Caco-2 (cell line): Measurements from ENCODE around the gene GALNT12. TPM values are rescaled to one million over a fixed set of nuclear protein-coding genes. Genes with fewer than 3 reads are reported as not detected.
A peak's percentile ranks its signal among the peaks of the same experiment; 100 is the strongest.

Experiments
- BruUV-seq: library from RNA; stranded (reverse); fragments of 400-500 nt; replicated peaks from 2 replicates; lab custom pipeline; 2021; lab: Mats Ljungman, UMichigan
- CTCF ChIA-PET: fragments of 300-600 bp; sonication (Branson Sonifier 250); formaldehyde crosslinking; loops from one replicate; lab custom pipeline; 2022; ENCODE audit warnings: antibody characterized with exemption; lab: Charles Lee
- POLR2A ChIA-PET: fragments of 300-600 bp; sonication (Branson Sonifier 250); formaldehyde crosslinking; loops from one replicate; lab custom pipeline; 2022; ENCODE audit warnings: antibody characterized with exemption; lab: Charles Lee
- DNase-seq, 2 experiments: peaks; one replicate each; pipeline versions ENCODE4 v3.0.0 to v3.0.0-alpha.2; 2020 to 2022
- H3K27me3 ChIP-seq: replicated peaks from 2 replicates; pipeline ENCODE4 v1.6.0; 2011; ENCODE audit warnings: low read length; ENCODE audit not compliant: control insufficient read depth, insufficient read depth
- H3K36me3 ChIP-seq: 2 replicates; pipeline ENCODE4 v1.5.1; 2011; ENCODE audit warnings: low read length; ENCODE audit not compliant: control insufficient read depth, insufficient read depth
- H3K4me1 ChIP-seq: fragments of 250-450 bp; sonication (Bioruptor Pico); 2 replicates; pipeline ENCODE4 v1.5.1; 2020; ENCODE audit warnings: mild to moderate bottlenecking
- H3K4me3 ChIP-seq: 2 replicates; pipeline ENCODE4 v1.5.1; 2011; ENCODE audit warnings: low read depth, mild to moderate bottlenecking, control low read depth, low read length
- H3K9me3 ChIP-seq: fragments of 250-450 bp; sonication (Bioruptor Pico); 2 replicates; pipeline ENCODE4 v1.5.1; 2020; ENCODE audit warnings: mild to moderate bottlenecking, moderate library complexity
- H3K27ac Mint-ChIP-seq: one replicate; pipeline ENCODE4 v1.8.0; 2022; ENCODE audit warnings: mixed read lengths; ENCODE audit not compliant: unreplicated experiment
- H3K27me3 Mint-ChIP-seq: one replicate; pipeline ENCODE4 v1.8.0; 2022; ENCODE audit warnings: mixed read lengths; ENCODE audit not compliant: insufficient read depth, unreplicated experiment
- H3K36me3 Mint-ChIP-seq: one replicate; pipeline ENCODE4 v1.8.0; 2022; ENCODE audit warnings: mild to moderate bottlenecking, mixed read lengths; ENCODE audit not compliant: insufficient read depth, unreplicated experiment
- H3K4me1 Mint-ChIP-seq: one replicate; pipeline ENCODE4 v1.8.0; 2022; ENCODE audit warnings: low read depth, mixed read lengths; ENCODE audit not compliant: unreplicated experiment
- H3K4me3 Mint-ChIP-seq: one replicate; pipeline ENCODE4 v1.8.0; 2022; ENCODE audit warnings: mild to moderate bottlenecking, moderate library complexity, mixed read lengths; ENCODE audit not compliant: unreplicated experiment
- H3K9me3 Mint-ChIP-seq: one replicate; pipeline ENCODE4 v1.8.0; 2022; ENCODE audit warnings: mixed read lengths; ENCODE audit not compliant: unreplicated experiment
- intact Hi-C: fragments of 100-400 bp; cut with micrococcal nuclease; formaldehyde crosslinking; loops from one replicate; pipeline ENCODE4 v1.10.0; 2022; ENCODE audit not compliant: unreplicated experiment
- total RNA-seq: library from RNA; stranded (reverse); gene quantifications from 2 replicates; pipeline ENCODE4 v1.2.3, GENCODE V29; 2022
- TF ChIP-seq, protein P1 (sequence below), 2 experiments: fragments of 200-600 bp in 1 of 2; IDR thresholded peaks; 1 replicate in 1 of 2; 2 replicates in 1 of 2; pipeline versions ENCODE4 v1.5.1 to v1.8.0; 2011 to 2022; ENCODE audit warnings: antibody characterized with exemption in 1 of 2, control low read depth in 1 of 2, inconsistent platforms in 1 of 2, low read depth in 1 of 2, low read length in 1 of 2, mild to moderate bottlenecking in 1 of 2, moderate library complexity in 1 of 2; ENCODE audit not compliant: insufficient read depth in 1 of 2, severe bottlenecking in 1 of 2, unreplicated experiment in 1 of 2

GALNT12 gene
- total RNA-seq, 1 experiment from 2014 or later = 3.6 TPM

GRCh38 chr9:98774746-98775145, 32.7 kb upstream of the GALNT12 start:
- Mint-ChIP-seq H3K36me3 (peaks cover 20% of the 10 kb centered on the region), H3K9me3 (no peaks in the 10 kb centered on the region), H3K27ac (peak overlapping the region; percentile 60)

GRCh38 chr9:98775831-98776441, 31.5 kb upstream of the GALNT12 start:
- Histone ChIP-seq H3K9me3 (no peaks in the 10 kb centered on the region), H3K4me3 (no peak overlapping the region), H3K36me3 (peaks cover 2% of the 10 kb centered on the region), H3K4me1 (peaks cover 43% of the 10 kb centered on the region), H3K27me3 (no peaks in the 10 kb centered on the region)
- Mint-ChIP-seq H3K9me3 (no peaks in the 10 kb centered on the region), H3K36me3 (peaks cover 20% of the 10 kb centered on the region), H3K27me3 (no peaks in the 10 kb centered on the region), H3K4me1 (peaks cover 21% of the 10 kb centered on the region), H3K27ac (no peak overlapping the region), H3K4me3 (no peak overlapping the region)
- POLR2A ChIA-PET = no interaction called here
- TF ChIP-seq, protein P1, sequence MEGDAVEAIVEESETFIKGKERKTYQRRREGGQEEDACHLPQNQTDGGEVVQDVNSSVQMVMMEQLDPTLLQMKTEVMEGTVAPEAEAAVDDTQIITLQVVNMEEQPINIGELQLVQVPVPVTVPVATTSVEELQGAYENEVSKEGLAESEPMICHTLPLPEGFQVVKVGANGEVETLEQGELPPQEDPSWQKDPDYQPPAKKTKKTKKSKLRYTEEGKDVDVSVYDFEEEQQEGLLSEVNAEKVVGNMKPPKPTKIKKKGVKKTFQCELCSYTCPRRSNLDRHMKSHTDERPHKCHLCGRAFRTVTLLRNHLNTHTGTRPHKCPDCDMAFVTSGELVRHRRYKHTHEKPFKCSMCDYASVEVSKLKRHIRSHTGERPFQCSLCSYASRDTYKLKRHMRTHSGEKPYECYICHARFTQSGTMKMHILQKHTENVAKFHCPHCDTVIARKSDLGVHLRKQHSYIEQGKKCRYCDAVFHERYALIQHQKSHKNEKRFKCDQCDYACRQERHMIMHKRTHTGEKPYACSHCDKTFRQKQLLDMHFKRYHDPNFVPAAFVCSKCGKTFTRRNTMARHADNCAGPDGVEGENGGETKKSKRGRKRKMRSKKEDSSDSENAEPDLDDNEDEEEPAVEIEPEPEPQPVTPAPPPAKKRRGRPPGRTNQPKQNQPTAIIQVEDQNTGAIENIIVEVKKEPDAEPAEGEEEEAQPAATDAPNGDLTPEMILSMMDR (IDR thresholded peaks at IDR 0.05; ENCODE audit: insufficient read depth in 1 of 2, low read depth in 1 of 2, low read length in 1 of 2, severe bottlenecking in 1 of 2, unreplicated experiment in 1 of 2) = peak; percentile 76 to 79
- no TSS peak for BruUV-seq
- DNase-seq = peak; percentile 61 to 63
- CTCF ChIA-PET = interaction anchor here (0.5 to 1.9 kb wide), 12 partner anchors 15 to 697 kb away, joined by 3 to 5 read pairs (median 3); no protein-coding TSS in a partner anchor
- intact Hi-C loops = loop anchor here (1.0 to 5.0 kb wide), 2 partner anchors 229 to 461 kb away; no protein-coding TSS in a partner anchor

More at GRCh38 chr9:98774746-98775145, 32.7 kb upstream of the GALNT12 start:
- TF ChIP-seq, protein P1 (IDR thresholded peaks at IDR 0.05; ENCODE audit: insufficient read depth in 1 of 2, low read depth in 1 of 2, low read length in 1 of 2, severe bottlenecking in 1 of 2, unreplicated experiment in 1 of 2) = peak in 1 of 2 experiments; percentile 45
- no peak for DNase-seq
- intact Hi-C loops = loop anchor here (1.0 to 5.0 kb wide), 2 partner anchors 227 to 459 kb away; no protein-coding TSS in a partner anchor
- peak overlapping the region; percentile 30 for H3K4me3 Mint-ChIP-seq
- BruUV-seq = no TSS peak
- Histone ChIP-seq H3K9me3 (no peaks in the 10 kb centered on the region), H3K4me3 (no peak overlapping the region), H3K4me1 (peaks cover 32% of the 10 kb centered on the region), H3K27me3 (no peaks in the 10 kb centered on the region), H3K36me3 (peaks cover 2% of the 10 kb centered on the region)
- peaks cover 21% of the 10 kb centered on the region for H3K4me1 Mint-ChIP-seq
- H3K27me3 Mint-ChIP-seq = no peaks in the 10 kb centered on the region
- POLR2A ChIA-PET = no interaction called here
- CTCF ChIA-PET = interaction anchor here (0.6 to 1.1 kb wide), 3 partner anchors 32 to 459 kb away, joined by 3 read pairs; no protein-coding TSS in a partner anchor

DNA sequence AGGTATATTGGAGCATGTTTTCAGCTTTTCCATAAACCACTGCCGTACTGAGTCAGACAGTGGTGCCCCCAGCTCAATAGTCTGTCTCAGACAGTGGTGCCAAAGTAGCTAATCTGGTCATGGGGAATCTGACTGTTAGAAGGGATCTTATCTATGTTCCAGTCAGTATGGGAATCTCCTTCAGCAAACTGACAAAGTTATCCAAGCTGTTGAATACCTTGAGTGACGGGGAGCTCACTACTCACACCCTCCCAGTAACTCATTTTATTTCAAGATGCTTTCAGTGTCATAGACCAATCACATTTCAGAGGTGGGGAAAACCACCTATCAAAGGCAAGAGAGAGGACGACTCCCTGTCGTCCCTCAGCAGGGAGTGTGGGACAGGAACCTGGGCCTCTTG, 29.9 kb upstream of the GALNT12 start:
- no peak for DNase-seq
- Histone ChIP-seq H3K4me3 (no peak overlapping the region), H3K4me1 (peaks cover 60% of the 10 kb centered on the region), H3K27me3 (no peaks in the 10 kb centered on the region), H3K36me3 (peaks cover 2% of the 10 kb centered on the region), H3K9me3 (no peaks in the 10 kb centered on the region)
- no peaks in the 10 kb centered on the region for H3K9me3 Mint-ChIP-seq
- H3K27me3 Mint-ChIP-seq = no peaks in the 10 kb centered on the region
- peaks cover 21% of the 10 kb centered on the region for H3K36me3 Mint-ChIP-seq
- TF ChIP-seq, protein P1 (IDR thresholded peaks at IDR 0.05; ENCODE audit: insufficient read depth in 1 of 2, low read depth in 1 of 2, low read length in 1 of 2, severe bottlenecking in 1 of 2, unreplicated experiment in 1 of 2) = no peak
- H3K4me1 Mint-ChIP-seq = peaks cover 38% of the 10 kb centered on the region
- H3K27ac Mint-ChIP-seq = no peak overlapping the region
- intact Hi-C loops = loop anchor here (5.0 kb wide), 1 partner anchor 230 kb away; no protein-coding TSS in a partner anchor
- CTCF ChIA-PET = no interaction called here
- POLR2A ChIA-PET = no interaction called here
- no peak overlapping the region for H3K4me3 Mint-ChIP-seq
- BruUV-seq = no TSS peak
